Neural progenitor cell (in vitro differentiated cells): ENCODE measurements around the gene EXOC4.

Experiments used
- EZH2 ChIP-seq: fragments of 200-600 bp; sonication (generic); IDR thresholded peaks from 2 replicates; pipeline ENCODE4 v1.6.1; 2017; ENCODE audit warnings: antibody characterized with exemption, mild to moderate bottlenecking, moderate library complexity
- EZH2phosphoT487 ChIP-seq: fragments of 200-600 bp; sonication (generic); IDR thresholded peaks from 2 replicates; pipeline ENCODE4 v1.6.1; 2017; ENCODE audit warnings: antibody characterized with exemption
- TF ChIP-seq, protein P1 (sequence below): fragments of 200-600 bp; sonication (generic); IDR thresholded peaks from 2 replicates; pipeline ENCODE4 v1.5.1; 2017; ENCODE audit warnings: antibody characterized with exemption, mild to moderate bottlenecking

DNA sequence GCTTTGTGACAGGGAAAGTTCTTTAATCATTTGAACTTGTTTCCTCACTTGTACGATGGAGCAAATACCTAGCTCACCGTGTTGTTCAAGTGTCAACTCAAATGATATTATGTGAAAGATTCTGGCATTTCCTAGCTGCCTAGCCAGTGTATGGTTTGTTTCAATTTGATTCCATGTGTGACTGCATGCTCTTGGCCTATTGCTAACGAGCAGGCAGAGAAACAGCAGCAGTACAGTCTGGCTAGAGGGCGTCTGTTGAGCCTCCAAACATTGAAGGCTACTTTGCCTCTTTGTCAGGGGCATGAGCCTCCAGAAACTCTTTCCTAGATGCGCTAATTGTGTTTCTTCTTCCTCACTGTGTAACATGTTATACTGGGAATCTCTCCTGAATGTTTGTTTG is 417.4 kb downstream of the EXOC4 start:
- TF ChIP-seq, protein P1, sequence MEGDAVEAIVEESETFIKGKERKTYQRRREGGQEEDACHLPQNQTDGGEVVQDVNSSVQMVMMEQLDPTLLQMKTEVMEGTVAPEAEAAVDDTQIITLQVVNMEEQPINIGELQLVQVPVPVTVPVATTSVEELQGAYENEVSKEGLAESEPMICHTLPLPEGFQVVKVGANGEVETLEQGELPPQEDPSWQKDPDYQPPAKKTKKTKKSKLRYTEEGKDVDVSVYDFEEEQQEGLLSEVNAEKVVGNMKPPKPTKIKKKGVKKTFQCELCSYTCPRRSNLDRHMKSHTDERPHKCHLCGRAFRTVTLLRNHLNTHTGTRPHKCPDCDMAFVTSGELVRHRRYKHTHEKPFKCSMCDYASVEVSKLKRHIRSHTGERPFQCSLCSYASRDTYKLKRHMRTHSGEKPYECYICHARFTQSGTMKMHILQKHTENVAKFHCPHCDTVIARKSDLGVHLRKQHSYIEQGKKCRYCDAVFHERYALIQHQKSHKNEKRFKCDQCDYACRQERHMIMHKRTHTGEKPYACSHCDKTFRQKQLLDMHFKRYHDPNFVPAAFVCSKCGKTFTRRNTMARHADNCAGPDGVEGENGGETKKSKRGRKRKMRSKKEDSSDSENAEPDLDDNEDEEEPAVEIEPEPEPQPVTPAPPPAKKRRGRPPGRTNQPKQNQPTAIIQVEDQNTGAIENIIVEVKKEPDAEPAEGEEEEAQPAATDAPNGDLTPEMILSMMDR, result no peak
- TF ChIP-seq EZH2 (no peak), EZH2phosphoT487 (no peak)
